LNCaP clone FGC (cell line): ENCODE measurements around the gene MYCBP2.
"Not testable (repeated sequence)": the region's sequence is repeated elsewhere in the genome, so short reads cannot be mapped to it uniquely, and the experiment has no call there.

Experiments
- DNase-seq: peaks from one replicate; pipeline ENCODE4 v3.0.0-alpha.2; 2011; ENCODE audit warnings: low read depth
- H3K4me3 ChIP-seq: 2 replicates; pipeline ENCODE4 v1.5.1; 2011; ENCODE audit warnings: mild to moderate bottlenecking, low read depth, low read length, control low read depth
- CTCF ChIP-seq: IDR thresholded peaks from 2 replicates; pipeline ENCODE4 v1.5.1; 2012; ENCODE audit warnings: mild to moderate bottlenecking; ENCODE audit not compliant: control insufficient read depth, insufficient read depth; ENCODE audit errors: extremely low read depth

Gene MYCBP2

GRCh38 chr13:77289851-77290250 is 37.0 kb downstream of the MYCBP2 start:
- TF ChIP-seq CTCF = no peak
- no peak for DNase-seq
- H3K4me3 ChIP-seq = no peak overlapping the region

DNA sequence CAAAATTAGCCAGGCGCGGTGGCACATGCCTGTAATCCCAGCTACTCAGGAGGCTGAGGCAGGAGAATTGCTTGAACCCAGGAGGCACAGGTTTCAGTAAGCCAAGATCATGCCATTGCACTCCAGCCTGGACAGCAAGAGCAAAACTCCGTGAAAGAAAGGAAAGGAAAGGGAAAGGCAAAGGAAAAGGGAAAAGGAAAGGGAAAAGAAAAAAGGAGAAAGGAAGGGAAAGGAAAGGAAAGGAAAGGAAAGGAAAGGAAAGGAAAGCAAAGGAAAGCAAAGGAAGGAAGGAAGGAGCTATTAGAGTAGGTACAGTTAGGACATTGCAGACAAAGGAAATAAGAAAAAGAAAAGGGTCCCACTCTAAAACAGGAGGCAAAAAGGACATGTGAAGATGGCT is 41.3 kb downstream of the MYCBP2 start:
- H3K4me3 ChIP-seq, DNase-seq: not testable (repeated sequence)

GRCh38 chr13:77285098-77285497 is 41.8 kb downstream of the MYCBP2 start:
- DNase-seq = no peak
- TF ChIP-seq CTCF = no peak
- H3K4me3 ChIP-seq = no peak overlapping the region

DNA sequence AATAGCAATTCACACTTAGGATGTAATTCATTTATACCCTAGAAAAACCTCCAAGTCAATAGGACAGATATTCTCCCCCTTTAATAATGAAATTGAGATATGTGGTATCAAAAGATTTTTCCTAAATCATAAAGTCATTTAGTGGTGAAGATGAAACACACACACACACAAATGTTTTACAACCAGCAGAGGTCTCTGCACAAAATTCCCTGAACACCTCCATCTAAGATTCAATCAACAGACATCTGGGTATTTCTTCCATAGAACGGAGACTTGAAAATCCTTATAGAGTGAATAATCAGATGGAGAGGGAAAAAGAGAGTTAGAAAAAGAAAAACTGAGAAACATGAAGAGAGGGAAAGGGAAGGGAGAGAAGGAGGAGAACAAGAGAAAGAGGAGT is 52.8 kb downstream of the MYCBP2 start:
- no peak for TF ChIP-seq CTCF
- no peak overlapping the region for H3K4me3 ChIP-seq
- DNase-seq = no peak

GRCh38 chr13:77269141-77269540 is 57.8 kb downstream of the MYCBP2 start:
- no peak for TF ChIP-seq CTCF
- H3K4me3 ChIP-seq = no peak overlapping the region
- DNase-seq = no peak

- no peak for TF ChIP-seq CTCF
- no peak overlapping the region for H3K4me3 ChIP-seq
These were observed 59.5 kb downstream of the MYCBP2 start for GRCh38 chr13:77267362-77267761.

GRCh38 chr13:77265336-77265735 is 61.6 kb downstream of the MYCBP2 start:
- H3K4me3 ChIP-seq = no peak overlapping the region
- no peak for DNase-seq
- no peak for TF ChIP-seq CTCF

More at GRCh38 chr13:77267362-77267761, 59.5 kb downstream of the MYCBP2 start:
- DNase-seq = no peak

DNA sequence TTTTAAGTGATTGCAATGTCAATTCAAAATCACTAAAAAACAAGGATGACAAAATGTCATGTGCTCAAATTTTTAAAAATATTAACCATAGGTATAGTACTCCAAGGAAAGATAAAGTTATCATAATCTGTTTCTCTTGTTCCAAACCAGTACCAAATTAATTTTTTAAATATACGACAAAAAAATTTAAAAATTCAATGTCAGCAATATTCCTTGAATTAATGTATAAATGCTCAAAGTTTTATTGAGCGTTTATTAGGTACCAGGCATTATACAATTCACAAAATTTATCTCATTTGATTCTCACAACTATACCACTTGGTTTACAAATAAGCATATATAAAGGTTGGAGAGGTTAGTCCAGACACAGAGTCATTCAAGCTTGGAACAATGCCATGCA is 64.7 kb downstream of the MYCBP2 start:
- no peak for DNase-seq

More for the DNA sequence above, 64.7 kb downstream of the MYCBP2 start:
- TF ChIP-seq CTCF = no peak
- no peak overlapping the region for H3K4me3 ChIP-seq
